HG03565 (cell line): ENCODE data around the gene UNC5C.
"Not testable (repeated sequence)": the region's sequence is repeated elsewhere in the genome, so short reads cannot be mapped to it uniquely, and the experiment has no call there.

ENCODE experiments used
- ATAC-seq: cut with Tn5 transposase; IDR thresholded peaks from one replicate; pipeline ENCODE4 v1.9.1; 2021; ENCODE audit warnings: mild to moderate bottlenecking, moderate library complexity; ENCODE audit not compliant: unreplicated experiment

The UNC5C gene

GRCh38 chr4:95188701-95189370 lies 359.9 kb downstream of the UNC5C start:
- no peak for ATAC-seq

- no peak for ATAC-seq
These were observed 362.1 kb downstream of the UNC5C start for GRCh38 chr4:95186666-95187065.

- ATAC-seq = no peak
These were observed 364.9 kb downstream of the UNC5C start for GRCh38 chr4:95183656-95184408.

GRCh38 chr4:95181996-95182306 lies 366.8 kb downstream of the UNC5C start:
- ATAC-seq = no peak

GRCh38 chr4:95181243-95181995 lies 367.4 kb downstream of the UNC5C start:
- no peak for ATAC-seq

- ATAC-seq = no peak
These were observed 368.1 kb downstream of the UNC5C start for GRCh38 chr4:95180531-95181242.

GRCh38 chr4:95178938-95179337 lies 369.8 kb downstream of the UNC5C start:
- ATAC-seq = no peak

GRCh38 chr4:95171377-95171776 lies 377.4 kb downstream of the UNC5C start:
- ATAC-seq = not testable (repeated sequence)

- ATAC-seq = no peak
These were observed 378.6 kb downstream of the UNC5C start for GRCh38 chr4:95170176-95170575.

GRCh38 chr4:95167805-95168204 lies 381.0 kb downstream of the UNC5C start:
- no peak for ATAC-seq

- ATAC-seq = peak; percentile 81
These were observed 382.7 kb downstream of the UNC5C start for GRCh38 chr4:95165926-95166524.

GRCh38 chr4:95162867-95163266 lies 385.9 kb downstream of the UNC5C start:
- no peak for ATAC-seq

- ATAC-seq = no peak
These were observed 386.8 kb downstream of the UNC5C start for GRCh38 chr4:95161781-95162469.

GRCh38 chr4:95159384-95159783 lies 389.4 kb downstream of the UNC5C start:
- no peak for ATAC-seq

GRCh38 chr4:95158626-95159025 lies 390.1 kb downstream of the UNC5C start:
- ATAC-seq = no peak

GRCh38 chr4:95158045-95158444 lies 390.7 kb downstream of the UNC5C start:
- ATAC-seq = no peak

GRCh38 chr4:95157596-95157995 lies 391.2 kb downstream of the UNC5C start:
- no peak for ATAC-seq

- ATAC-seq = no peak
These were observed 392.4 kb downstream of the UNC5C start for GRCh38 chr4:95156452-95156765.

GRCh38 chr4:95155759-95156451 lies 392.9 kb downstream of the UNC5C start:
- peak; percentile 51 for ATAC-seq

- ATAC-seq = no peak
These were observed 395.6 kb downstream of the UNC5C start for GRCh38 chr4:95153182-95153581.
